CD14-positive monocyte (primary cell): ENCODE results near the gene RHEB. TPM values are rescaled to one million over a fixed set of nuclear protein-coding genes. Genes with fewer than 3 reads are reported as not detected.

Experiments
- DNase-seq, 3 donors: peaks; one replicate each; pipeline ENCODE4 v3.0.0-alpha.2; 2011 to 2022
- H2AFZ ChIP-seq: 2 replicates; pipeline ENCODE4 v1.6.0; 2012; ENCODE audit warnings: mild to moderate bottlenecking, low read depth, low read length, inconsistent platforms; ENCODE audit not compliant: insufficient read depth, poor library complexity, severe bottlenecking
- H3K27ac ChIP-seq, 2 donors: 1 replicate in 1 of 2; 2 replicates in 1 of 2; pipeline ENCODE4 v1.5.1; 2012 to 2013; ENCODE audit warnings: low read length in 2 of 2, control low read depth in 1 of 2, inconsistent platforms in 1 of 2, low read depth in 1 of 2, mild to moderate bottlenecking in 1 of 2
- H3K27me3 ChIP-seq, 2 donors: one replicate each; pipeline versions ENCODE4 v1.6.0 to v1.6.1; 2011 to 2013; ENCODE audit warnings: low read length in 2 of 2; ENCODE audit not compliant: control insufficient read depth in 2 of 2, insufficient read depth in 2 of 2
- H3K36me3 ChIP-seq, 2 donors: replicated peaks in 1 of 2; 1 replicate in 1 of 2; 2 replicates in 1 of 2; pipeline versions ENCODE4 v1.5.1 to v1.6.1; 2012 to 2013; ENCODE audit warnings: low read length in 2 of 2, control low read depth in 1 of 2, inconsistent platforms in 1 of 2, mild to moderate bottlenecking in 1 of 2; ENCODE audit not compliant: insufficient read depth in 2 of 2, control insufficient read depth in 1 of 2
- H3K4me1 ChIP-seq, 2 donors: 1 replicate in 1 of 2; 2 replicates in 1 of 2; pipeline versions ENCODE4 v1.5.1 to v1.6.1; 2012 to 2013; ENCODE audit warnings: low read length in 2 of 2, control low read depth in 1 of 2, inconsistent platforms in 1 of 2, mild to moderate bottlenecking in 1 of 2, moderate library complexity in 1 of 2; ENCODE audit not compliant: insufficient read depth in 2 of 2, control insufficient read depth in 1 of 2
- H3K4me2 ChIP-seq: replicated peaks from 2 replicates; pipeline ENCODE3; 2012; ENCODE audit warnings: low read length, moderate library complexity, mild to moderate bottlenecking; ENCODE audit not compliant: poor library complexity, severe bottlenecking; ENCODE audit errors: extremely low read depth
- H3K4me3 ChIP-seq, 3 experiments: fragments of 200-600 bp in 1 of 3; sonication (generic) in 1 of 3; replicated peaks in 1 of 3; 1 replicate in 2 of 3; 2 replicates in 1 of 3; pipeline ENCODE4 v1.5.1; 2011 to 2013; ENCODE audit warnings: low read length in 3 of 3, mild to moderate bottlenecking in 3 of 3, control low read depth in 2 of 3, low read depth in 2 of 3, inconsistent platforms in 1 of 3, moderate library complexity in 1 of 3
- H3K79me2 ChIP-seq: 2 replicates; pipeline ENCODE4 v1.6.0; 2012; ENCODE audit warnings: mild to moderate bottlenecking, control low read depth, inconsistent platforms, low read length, moderate library complexity; ENCODE audit not compliant: insufficient read depth
- H3K9ac ChIP-seq: 2 replicates; pipeline ENCODE4 v1.6.0; 2017; ENCODE audit warnings: low read length, mild to moderate bottlenecking; ENCODE audit not compliant: insufficient read depth, poor library complexity, severe bottlenecking
- H3K9me3 ChIP-seq, 2 donors: replicated peaks in 1 of 2; 1 replicate in 1 of 2; 2 replicates in 1 of 2; pipeline versions ENCODE4 v1.5.1 to v1.6.1; 2012 to 2013; ENCODE audit warnings: low read length in 2 of 2, control low read depth in 1 of 2; ENCODE audit not compliant: control insufficient read depth in 1 of 2, insufficient read depth in 1 of 2
- H4K20me1 ChIP-seq: 2 replicates; pipeline ENCODE4 v1.6.0; 2012; ENCODE audit warnings: mild to moderate bottlenecking, low read length, control low read depth, moderate library complexity; ENCODE audit not compliant: insufficient read depth
- H3K27ac Mint-ChIP-seq, 7 donors: one replicate each; pipeline ENCODE4 v1.8.0; 2020; ENCODE audit warnings: mild to moderate bottlenecking in 7 of 7, mixed read lengths in 7 of 7, moderate library complexity in 6 of 7, inconsistent platforms in 2 of 7
- H3K27me3 Mint-ChIP-seq, 3 donors: one replicate each; pipeline ENCODE4 v1.8.0; 2021 to 2022; ENCODE audit warnings: low read depth in 3 of 3, mild to moderate bottlenecking in 3 of 3, mixed read lengths in 3 of 3, moderate library complexity in 3 of 3, inconsistent platforms in 1 of 3
- H3K36me3 Mint-ChIP-seq, 2 donors: one replicate each; pipeline ENCODE4 v1.8.0; 2020; ENCODE audit warnings: mixed read lengths in 2 of 2, inconsistent platforms in 1 of 2, mild to moderate bottlenecking in 1 of 2
- H3K4me1 Mint-ChIP-seq: one replicate; pipeline ENCODE4 v1.8.0; 2020; ENCODE audit warnings: mild to moderate bottlenecking, mixed read lengths
- H3K4me3 Mint-ChIP-seq, 2 donors: one replicate each; pipeline ENCODE4 v1.8.0; 2020; ENCODE audit warnings: mild to moderate bottlenecking in 2 of 2, mixed read lengths in 2 of 2, moderate library complexity in 1 of 2
- H3K9me3 Mint-ChIP-seq, 7 donors: one replicate each; pipeline ENCODE4 v1.8.0; 2020 to 2022; ENCODE audit warnings: mixed read lengths in 7 of 7, mild to moderate bottlenecking in 6 of 7, moderate library complexity in 6 of 7, inconsistent platforms in 2 of 7
- WGBS: methylation state at CpG from one replicate; pipeline ENCODE4 v1.1.5; 2013; ENCODE audit warnings: missing lambda C conversion rate; ENCODE audit not compliant: insufficient coverage; 5-methylcytosine and 5-hydroxymethylcytosine counted together
- intact Hi-C, 2 donors: fragments of 100-400 bp; cut with micrococcal nuclease; formaldehyde crosslinking; loops; one replicate each; pipeline versions ENCODE4 v1.15.0 to v1.15.1; 2023
- polyA plus RNA-seq, 3 donors: library from polyadenylated mRNA; depleted of rRNA in 1 of 3; unstranded in 2 of 3; stranded (reverse) in 1 of 3; fragments of 300-500 nt in 2 of 3; fragments of >200 nt in 1 of 3; fragmentation: Illumina TruSeq in 2 of 3; gene quantifications; 1 replicate in 2 of 3; 2 replicates in 1 of 3; pipeline ENCODE4 v1.2.3, GENCODE V29; 2012 to 2021
- TF ChIP-seq, protein P1 (sequence below): fragments of 200-600 bp; IDR thresholded peaks from one replicate; pipeline ENCODE4 v1.8.0; 2022; ENCODE audit warnings: antibody characterized with exemption, mild to moderate bottlenecking

RHEB gene
- polyA plus RNA-seq, 3 donors: 20.4 to 96.1 (median 95.8) TPM

DNA sequence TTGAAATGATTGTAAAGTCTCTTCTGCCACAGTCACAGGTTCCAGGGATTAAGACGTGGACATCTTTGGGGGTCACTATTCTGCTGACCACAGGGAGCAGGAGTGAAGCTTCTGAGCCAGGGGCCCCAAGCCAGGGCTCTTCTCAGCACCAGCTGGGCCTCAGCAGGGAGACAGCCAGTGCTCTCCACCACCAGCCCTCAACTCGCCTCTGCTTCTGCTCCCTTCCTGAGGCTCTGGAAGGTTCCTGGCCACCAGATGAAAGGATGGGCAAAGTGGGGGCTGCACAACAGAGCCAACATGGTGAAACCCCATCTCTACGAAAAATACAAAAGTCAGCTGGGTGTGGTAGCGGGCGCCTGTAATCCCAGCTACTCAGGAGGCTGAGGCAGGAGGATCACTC is 68.5 kb downstream of the RHEB start:
- H3K27me3 ChIP-seq: peaks cover 0 to 7% of the 10 kb centered on the region in 2 donors
- DNase-seq: no peak
- peaks cover 2% of the 10 kb centered on the region for H3K4me1 Mint-ChIP-seq
- H3K36me3 ChIP-seq: no peaks in the 10 kb centered on the region
- no peak overlapping the region for H3K27ac Mint-ChIP-seq
- H3K4me3 ChIP-seq: no peak overlapping the region
- no peak overlapping the region for H2AFZ ChIP-seq
- peaks cover 0 to 4% of the 10 kb centered on the region in 2 donors for H3K4me1 ChIP-seq
- no peaks in the 10 kb centered on the region for H3K36me3 Mint-ChIP-seq
- no peaks in the 10 kb centered on the region for H3K79me2 ChIP-seq
- H3K27ac ChIP-seq: no peak overlapping the region
- H3K4me3 Mint-ChIP-seq: no peak overlapping the region
- H3K4me2 ChIP-seq: no peak overlapping the region
- TF ChIP-seq, protein P1, sequence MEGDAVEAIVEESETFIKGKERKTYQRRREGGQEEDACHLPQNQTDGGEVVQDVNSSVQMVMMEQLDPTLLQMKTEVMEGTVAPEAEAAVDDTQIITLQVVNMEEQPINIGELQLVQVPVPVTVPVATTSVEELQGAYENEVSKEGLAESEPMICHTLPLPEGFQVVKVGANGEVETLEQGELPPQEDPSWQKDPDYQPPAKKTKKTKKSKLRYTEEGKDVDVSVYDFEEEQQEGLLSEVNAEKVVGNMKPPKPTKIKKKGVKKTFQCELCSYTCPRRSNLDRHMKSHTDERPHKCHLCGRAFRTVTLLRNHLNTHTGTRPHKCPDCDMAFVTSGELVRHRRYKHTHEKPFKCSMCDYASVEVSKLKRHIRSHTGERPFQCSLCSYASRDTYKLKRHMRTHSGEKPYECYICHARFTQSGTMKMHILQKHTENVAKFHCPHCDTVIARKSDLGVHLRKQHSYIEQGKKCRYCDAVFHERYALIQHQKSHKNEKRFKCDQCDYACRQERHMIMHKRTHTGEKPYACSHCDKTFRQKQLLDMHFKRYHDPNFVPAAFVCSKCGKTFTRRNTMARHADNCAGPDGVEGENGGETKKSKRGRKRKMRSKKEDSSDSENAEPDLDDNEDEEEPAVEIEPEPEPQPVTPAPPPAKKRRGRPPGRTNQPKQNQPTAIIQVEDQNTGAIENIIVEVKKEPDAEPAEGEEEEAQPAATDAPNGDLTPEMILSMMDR: no peak
- no peaks in the 10 kb centered on the region for H3K9me3 ChIP-seq
- intact Hi-C loops: loop anchor here in 1 of 2 donors (5.0 kb wide), 1 partner anchor 69 kb away; no protein-coding TSS in a partner anchor
- H3K9ac ChIP-seq: no peak overlapping the region
- H4K20me1 ChIP-seq: no peaks in the 10 kb centered on the region
- peaks cover 2 to 24% (median 20%) of the 10 kb centered on the region in 3 donors for H3K27me3 Mint-ChIP-seq
- H3K9me3 Mint-ChIP-seq: peaks cover 0 to 2% (median 0%) of the 10 kb centered on the region in 7 donors
- WGBS: 93% methylated on average over 4 of the region's 5 CpGs

DNA sequence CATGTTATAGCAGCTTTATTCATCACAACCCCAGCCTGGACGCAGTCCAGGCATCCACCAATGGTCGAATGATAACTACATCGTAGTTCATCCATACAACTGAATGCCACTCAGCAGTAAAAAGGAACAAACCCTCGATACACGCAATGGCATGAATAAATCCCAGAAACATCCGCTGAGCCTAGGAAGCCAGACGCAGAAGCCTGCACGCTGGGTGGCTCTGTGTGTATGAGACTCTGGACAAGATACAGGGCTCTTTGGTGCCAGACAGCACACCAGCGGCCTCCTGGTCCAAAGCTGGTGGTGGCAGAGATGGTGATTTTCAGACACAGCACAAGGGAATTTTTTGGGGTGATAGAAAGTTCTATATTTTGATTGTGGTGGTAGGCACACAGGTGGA is 69.7 kb downstream of the RHEB start:
- no peaks in the 10 kb centered on the region for H3K9me3 ChIP-seq
- Mint-ChIP-seq H3K27ac (no peak overlapping the region), H3K27me3 (peaks cover 2 to 25% (median 22%) of the 10 kb centered on the region in 3 donors), H3K4me1 (peaks cover 2% of the 10 kb centered on the region), H3K9me3 (no peaks in the 10 kb centered on the region), H3K36me3 (no peaks in the 10 kb centered on the region), H3K4me3 (no peak overlapping the region)
- no peak overlapping the region for H3K4me2 ChIP-seq
- no peak for DNase-seq
- no peak overlapping the region for H3K27ac ChIP-seq
- H3K27me3 ChIP-seq: peaks cover 0 to 9% of the 10 kb centered on the region in 2 donors
- H3K4me1 ChIP-seq: peaks cover 0 to 4% of the 10 kb centered on the region in 2 donors
- H3K79me2 ChIP-seq: no peaks in the 10 kb centered on the region
- H4K20me1 ChIP-seq: no peaks in the 10 kb centered on the region
- 93% methylated on average over 6 of the region's 9 CpGs for WGBS
- TF ChIP-seq, protein P1: no peak
- no peaks in the 10 kb centered on the region for H3K36me3 ChIP-seq
- H2AFZ ChIP-seq: no peak overlapping the region
- intact Hi-C loops: loop anchor here (2.0 to 5.0 kb wide), 3 partner anchors 68 to 138 kb away; no protein-coding TSS in a partner anchor
- no peak overlapping the region for H3K9ac ChIP-seq
- H3K4me3 ChIP-seq: no peak overlapping the region
